HG02870 (cell line): ENCODE data around the gene HMGN1.
"Not testable (repeated sequence)": the region's sequence is repeated elsewhere in the genome, so short reads cannot be mapped to it uniquely, and the experiment has no call there.

Source experiments
- ATAC-seq: cut with Tn5 transposase; IDR thresholded peaks from one replicate; pipeline ENCODE4 v1.9.1; 2021; ENCODE audit warnings: mild to moderate bottlenecking, moderate library complexity; ENCODE audit not compliant: unreplicated experiment

Gene HMGN1, protein sequence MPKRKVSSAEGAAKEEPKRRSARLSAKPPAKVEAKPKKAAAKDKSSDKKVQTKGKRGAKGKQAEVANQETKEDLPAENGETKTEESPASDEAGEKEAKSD

DNA sequence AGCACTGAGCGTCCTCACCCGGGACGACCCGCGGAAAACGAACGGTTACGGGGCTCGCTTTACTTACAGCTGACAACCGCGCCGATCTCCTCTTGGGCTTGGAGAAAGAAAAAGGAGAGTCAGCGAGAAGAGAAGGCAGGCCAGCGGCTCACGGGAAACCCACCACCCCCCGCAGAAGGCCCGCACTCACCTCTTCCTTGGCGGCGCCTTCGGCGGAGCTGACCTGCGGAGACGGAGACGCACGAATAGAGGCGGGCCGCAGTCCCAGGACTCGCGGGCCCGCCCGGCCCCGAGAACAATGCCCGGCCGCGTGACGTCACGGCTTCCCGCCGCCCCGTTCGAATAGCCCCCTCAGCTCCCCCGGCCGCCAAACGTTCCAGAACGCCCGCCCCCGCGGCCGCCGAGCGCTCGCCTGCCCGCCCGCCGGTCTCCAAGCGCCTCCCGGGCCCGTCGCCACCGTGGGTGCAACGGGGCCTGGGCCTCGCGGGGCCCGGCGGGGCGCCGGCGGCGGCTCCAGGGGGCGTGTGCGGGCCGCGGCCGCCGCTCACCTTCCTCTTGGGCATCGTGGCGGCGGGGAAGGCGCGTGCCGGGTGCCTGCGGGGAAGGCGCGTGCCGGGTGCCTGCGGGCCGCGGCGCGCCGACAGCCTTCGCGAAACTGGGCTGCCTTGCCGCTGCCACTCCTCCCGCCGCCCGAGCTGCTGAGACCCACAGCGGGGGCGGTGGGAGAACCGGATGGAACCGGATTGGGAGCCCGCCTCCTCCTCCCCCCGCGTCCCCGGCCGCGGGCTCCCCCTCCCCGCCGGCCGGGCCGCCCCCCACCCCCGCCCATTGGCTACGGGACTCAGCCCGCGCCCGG lies at the start of gene HMGN1:
TSS of gene HMGN1 (minus strand) at position 734 of the 856 bp plus-strand sequence. CDS start at position 563, 171 bp downstream.
- peak; percentile 47 for ATAC-seq

DNA sequence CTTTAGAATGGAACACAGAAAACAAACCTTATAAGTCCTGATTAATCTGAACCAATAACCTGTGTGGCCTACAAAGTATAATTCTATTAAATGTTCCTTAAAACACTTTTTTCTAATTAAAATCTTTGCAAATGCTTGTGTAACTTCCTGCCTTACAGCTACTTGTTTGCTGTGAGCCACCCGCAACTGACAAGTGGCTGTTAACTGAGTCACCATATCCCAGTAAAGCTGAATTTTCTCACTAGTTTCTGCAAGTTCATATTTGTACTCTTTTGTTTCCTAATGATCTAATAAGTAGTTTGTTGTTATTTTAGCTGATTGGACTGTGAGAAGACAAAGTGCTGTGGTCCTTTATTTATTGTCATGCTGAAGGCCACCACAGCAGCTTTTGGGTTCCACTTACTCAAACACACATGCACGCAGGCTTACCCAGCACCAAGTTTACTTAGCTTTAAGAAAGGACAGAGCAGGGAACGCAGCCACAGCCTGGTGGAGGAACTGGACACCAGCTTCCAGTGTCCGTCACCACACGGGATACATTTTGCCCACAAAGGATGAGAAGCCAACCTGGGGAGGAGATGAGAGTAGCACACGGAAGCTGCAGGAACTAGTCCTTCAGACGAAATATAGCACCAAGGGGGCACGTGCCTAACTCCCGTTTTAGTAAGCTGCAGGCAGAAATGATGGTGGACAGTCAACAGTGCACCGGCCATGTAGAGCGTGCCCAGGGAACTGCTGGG lies 48.9 kb upstream of the HMGN1 start:
- ATAC-seq, result no peak

DNA sequence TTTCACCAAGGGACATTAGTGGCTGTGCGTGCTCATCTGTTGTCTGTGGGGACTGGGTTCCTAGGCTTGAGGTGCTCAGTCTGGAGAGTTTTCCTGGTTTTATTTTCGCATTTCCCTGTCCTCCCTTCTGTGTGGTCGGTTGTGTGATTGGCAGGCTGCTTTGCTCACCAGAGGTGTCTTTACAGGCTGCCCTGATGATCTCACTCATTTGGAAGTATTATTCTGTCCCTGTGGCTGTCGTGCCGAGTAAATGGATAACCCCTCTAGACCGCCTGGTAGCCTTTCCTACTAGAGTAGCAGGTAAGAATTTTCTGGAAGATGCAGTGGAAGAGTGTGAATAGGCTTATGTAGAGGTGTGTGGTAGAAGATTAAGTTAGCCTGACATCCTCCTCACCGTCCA lies 44.1 kb upstream of the HMGN1 start:
- no peak for ATAC-seq

DNA sequence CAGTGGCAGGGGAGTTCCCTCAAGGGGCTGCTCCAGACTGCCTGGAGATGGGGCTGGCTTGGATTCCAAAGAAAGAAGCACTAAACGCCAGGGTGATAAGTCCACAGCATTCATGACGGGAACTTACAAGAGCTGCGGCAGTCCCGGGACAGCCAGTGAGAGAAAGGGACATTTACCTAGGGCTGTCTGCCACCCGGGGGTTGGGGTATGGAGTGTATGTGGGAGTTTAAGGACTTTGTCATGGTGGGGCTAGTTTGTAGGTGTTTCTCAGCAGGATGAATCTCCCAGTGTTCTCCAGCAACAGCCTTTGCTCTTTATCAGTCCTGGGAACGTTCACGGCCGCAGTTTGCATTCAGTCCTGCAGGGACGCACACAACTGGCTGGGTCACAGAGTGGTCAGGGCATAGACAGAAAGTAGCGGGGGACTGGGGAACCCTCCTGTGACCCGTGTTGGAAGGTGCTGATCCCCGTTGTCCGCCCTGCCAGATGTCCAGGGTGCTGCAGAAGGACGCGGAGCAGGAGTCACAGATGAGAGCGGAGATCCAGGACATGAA lies 41.4 kb upstream of the HMGN1 start:
- no peak for ATAC-seq

DNA sequence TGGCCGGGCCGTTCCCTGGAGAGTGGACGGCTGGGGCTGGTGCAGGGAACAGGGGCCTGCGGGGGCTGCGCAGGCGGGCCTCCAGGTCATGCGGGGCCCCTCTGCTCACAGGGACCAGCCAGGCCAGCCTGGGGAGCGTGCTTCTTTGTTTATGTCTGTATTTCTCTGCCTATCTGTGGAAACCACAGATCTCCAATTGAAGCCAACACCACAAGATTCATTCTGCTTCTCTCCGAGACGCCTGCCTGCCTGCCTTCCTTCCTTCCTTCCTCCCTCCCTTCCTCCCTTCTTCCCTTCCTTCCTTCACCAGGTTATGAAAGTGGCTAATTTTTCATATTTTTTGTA lies 39.9 kb upstream of the HMGN1 start:
- ATAC-seq, result peak; percentile 11

DNA sequence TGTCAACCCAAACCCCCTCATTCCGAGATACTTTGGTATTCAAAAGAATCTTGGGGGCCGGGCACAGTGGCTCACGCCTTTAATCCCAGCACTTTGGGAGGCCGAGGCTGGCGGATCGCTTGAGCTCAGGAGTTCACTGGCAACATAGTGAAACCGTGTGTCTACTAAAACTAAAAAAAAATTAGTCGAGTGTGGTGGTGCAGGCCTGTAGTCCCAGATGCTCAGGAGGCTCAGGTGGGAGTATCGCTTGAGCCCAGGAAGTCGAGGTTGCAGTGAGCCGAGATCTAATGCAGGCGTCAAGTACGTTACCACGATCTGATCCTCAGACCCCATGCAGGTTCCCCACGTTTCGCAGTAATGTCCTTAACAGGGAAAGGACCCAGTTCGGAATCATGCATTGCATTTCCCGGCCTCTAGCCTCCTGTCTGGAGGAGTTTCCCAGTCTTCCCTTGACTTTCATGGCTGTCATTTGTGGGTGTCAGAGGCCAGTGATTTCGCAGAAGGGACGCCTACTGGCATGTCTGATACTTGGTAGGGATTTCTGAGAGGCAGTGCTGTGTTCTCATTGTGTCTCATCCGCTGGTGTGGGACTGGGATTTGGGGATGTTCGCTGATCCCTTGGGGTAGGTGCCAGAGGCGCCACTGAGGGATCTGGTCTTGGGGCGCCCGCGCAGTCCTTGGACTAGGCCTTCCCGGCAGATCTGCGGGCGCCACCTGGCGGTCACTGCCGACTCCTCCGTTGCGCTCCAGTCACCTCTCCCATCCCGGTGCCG lies 39.3 kb upstream of the HMGN1 start:
- peak; percentile 76 for ATAC-seq

DNA sequence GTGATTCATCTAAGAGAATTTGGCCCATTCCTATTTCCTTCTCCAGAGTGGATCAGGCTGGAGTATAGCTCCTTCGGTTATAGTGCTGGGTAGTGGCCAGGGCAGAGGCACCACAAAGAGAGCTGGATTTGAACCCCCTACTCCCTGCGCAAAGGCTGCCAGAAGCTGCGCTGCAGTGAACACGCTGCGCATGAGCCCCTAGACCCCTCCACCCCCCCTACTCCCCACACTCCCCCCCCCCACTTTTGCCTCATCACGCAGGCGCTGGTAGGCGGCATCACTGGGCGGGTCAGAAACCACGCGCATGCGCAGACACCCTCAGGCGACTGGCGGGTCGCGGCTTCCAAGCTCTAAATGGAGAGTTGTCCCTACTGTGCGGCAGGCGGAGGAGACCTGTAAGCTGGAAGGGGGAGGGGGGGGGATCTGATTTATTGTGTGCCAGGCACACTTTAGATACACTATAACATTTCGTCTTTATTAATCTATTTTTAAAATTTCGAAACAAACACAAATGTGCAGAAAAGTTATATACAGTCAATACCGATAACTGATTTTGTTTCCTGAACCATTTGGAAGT lies 38.7 kb upstream of the HMGN1 start:
- ATAC-seq, result no peak

DNA sequence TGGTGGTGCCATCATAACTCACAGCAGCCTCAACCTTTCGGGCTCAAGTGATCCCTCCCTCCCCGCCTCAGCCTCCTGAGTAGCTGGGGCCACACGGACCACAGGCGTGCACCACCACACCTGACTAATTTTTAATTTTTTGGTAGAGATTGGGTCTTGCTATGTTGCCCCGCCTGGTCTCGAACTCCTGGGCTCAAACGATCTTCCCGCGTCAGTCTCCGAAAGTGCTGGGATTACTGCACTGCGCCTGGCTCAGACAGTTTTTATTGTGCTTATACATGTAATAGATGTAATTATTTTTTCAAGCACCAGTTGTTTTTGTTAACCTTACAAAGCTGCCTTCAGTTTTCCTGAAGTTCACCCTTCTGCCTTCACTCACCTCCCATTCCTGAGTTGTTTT lies 38.0 kb upstream of the HMGN1 start:
- ATAC-seq, result no peak

DNA sequence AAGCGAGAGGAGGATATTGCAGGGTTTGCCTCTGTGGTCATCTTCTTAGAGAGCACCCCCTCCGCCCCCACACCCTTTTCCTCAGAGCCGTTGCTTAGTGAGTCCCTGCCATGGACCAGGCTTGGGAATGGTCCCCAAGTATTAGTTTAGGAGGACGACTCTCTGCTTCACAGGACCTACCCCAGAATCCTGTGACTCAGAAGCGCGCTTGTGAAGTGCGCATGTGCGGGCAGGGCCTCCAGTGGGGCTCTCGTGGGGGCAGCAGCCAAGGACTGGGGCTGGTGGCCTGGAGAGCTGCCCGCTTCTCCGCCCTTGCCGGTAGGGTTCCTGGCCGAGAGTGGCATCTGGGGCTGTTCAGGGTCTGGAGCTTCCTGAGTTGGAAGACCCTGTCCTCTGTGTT lies 37.3 kb upstream of the HMGN1 start:
- ATAC-seq, result no peak

DNA sequence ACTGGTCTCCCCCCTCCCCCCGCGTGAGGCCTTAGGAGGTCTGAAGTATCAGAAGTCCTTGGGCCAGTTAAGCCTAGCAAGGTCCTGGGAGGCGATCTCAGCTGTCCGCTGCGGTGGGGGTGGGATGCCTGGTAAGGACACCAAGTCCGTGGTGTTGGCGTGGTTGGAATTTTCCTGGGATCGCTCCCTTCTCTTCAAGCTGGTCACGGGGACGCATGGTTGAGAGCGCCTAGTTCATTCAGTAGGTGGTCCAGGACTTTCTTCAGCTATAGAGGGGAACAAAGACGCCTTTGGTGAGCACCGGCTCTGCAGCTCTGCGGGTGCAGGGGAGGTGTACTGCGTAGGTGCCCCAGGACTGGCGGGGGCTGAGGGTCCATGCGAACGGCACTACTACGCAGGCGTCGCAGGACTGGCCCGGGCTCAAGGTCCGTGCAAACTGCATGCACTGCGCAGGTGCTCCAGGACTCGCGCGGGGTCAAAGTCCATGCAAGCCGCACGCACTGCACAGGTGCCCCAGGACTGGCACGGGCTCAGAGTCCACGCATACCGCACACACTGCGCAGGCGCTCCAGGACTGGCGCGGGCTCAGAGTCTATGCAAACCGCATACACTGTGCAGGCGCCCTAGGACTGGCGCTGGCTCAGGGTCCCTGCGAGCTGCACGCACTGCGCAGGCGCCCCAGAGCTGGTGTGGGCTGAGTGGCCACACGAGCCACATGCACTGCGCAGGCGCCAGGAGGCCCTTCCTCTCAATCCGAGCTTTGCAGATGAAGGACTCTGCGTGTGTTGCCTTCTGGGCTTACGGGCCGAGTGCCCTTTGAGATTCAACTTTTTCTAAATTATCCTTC lies 36.6 kb upstream of the HMGN1 start:
- peak; percentile 31 for ATAC-seq

DNA sequence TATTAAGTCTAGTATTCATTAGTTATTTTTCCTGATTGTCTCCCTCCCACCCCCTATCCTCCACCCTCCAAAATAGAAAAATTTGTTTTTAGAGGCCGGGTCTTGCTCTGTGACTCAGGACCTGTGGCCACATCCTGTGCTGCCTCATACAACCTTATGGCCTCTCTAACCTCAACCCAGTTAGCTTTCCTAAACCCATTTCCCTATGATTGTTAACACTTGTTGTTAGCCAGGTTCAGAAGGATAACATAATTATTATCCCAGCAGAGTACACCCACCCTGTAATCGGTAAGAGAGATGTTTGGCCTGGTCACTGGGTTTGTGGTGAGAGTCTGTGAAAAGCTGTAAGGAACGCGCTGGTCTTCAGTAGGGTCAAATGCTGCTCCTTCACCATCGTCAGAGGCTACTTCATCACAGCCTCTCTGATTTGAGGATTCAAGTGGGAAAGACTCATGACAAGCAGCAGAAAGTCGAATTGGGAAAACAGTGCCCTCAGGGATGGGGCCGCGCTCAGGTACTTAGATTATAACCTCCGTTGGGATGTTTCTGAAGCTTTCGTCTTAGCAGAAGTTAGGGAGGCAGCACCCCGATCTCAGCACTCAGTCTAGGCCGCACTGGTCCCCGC lies 35.9 kb upstream of the HMGN1 start:
- ATAC-seq, result no peak

DNA sequence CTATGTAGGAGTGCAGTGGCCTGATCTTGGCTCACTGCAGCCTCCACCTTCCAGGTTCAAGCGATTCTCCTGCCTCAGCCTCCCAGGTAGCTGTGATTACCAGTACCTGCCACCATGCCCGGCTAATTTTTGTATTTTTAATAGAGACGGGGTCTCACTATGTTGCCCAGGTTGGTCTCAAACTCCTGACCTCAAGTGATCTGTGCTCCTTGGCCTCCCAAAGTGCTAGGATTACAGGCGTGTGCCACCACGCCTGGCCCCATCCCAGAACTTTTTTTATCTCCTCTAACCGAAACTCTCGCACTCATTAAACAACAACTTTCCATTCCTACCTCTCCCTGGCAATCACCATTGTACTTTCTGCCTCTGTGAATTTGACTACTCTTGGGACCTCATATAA lies 33.2 kb upstream of the HMGN1 start:
- ATAC-seq, result not testable (repeated sequence)

DNA sequence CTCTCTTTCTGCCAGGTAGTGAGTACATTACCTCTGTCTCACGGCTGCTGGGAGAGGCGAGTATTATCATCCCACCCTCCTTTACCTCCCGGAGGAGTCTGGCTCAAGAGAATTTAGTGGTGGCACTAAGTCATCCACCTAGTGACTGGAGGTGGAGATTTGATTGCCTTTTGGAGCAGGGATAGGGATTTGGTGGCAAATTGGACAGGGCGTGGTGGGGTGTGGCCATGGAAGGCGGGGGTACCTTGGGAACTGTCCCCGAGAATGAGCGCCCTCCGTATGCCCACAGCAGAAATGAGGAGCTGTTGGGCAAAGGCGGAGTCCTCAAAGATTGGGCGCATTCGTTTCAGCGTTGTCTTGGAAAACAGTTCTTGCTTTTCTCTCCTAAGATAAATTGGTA lies 32.1 kb upstream of the HMGN1 start:
- ATAC-seq, result no peak

DNA sequence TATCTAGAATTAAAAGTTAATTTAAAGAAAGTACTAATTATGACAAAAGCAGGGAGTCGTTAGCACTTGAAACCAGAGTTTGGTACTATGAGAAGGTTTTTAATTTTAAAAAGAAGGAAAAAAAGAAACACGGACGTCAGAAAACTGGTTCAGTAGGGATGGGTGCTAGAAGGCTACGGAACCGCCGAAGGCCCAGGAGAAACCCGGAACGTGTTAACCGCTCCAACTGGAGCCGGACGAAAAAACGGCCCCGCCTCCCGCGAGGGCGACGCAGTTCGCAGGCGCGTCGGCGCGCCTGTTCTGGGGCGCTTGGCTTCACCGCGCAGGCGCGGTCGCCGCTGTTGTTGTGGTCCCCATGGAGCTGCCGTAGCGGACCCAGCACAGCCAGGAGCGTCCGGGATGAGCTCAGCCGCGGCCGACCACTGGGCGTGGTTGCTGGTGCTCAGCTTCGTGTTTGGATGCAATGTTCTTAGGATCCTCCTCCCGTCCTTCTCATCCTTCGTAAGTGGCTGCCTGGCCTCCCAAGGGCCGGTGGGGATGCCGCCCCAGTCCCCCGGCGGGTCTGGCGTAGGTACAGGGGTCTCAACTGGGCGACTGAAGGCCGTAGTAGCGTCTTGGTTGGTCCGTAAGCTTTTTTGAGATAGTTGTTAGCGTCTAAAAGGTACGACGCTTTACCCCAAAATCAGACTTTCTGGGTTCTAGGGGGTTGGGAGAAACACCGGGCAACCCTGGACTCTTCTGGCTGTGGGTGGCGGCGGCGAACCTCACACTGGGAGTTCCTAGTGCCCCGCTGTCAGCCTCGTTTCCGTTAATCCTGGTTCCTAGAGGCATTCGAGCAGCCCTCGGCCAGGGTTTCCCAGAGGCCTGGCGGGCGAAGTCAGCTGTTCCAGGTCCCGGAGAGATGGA lies 31.4 kb upstream of the HMGN1 start:
- peak; percentile 94 for ATAC-seq

DNA sequence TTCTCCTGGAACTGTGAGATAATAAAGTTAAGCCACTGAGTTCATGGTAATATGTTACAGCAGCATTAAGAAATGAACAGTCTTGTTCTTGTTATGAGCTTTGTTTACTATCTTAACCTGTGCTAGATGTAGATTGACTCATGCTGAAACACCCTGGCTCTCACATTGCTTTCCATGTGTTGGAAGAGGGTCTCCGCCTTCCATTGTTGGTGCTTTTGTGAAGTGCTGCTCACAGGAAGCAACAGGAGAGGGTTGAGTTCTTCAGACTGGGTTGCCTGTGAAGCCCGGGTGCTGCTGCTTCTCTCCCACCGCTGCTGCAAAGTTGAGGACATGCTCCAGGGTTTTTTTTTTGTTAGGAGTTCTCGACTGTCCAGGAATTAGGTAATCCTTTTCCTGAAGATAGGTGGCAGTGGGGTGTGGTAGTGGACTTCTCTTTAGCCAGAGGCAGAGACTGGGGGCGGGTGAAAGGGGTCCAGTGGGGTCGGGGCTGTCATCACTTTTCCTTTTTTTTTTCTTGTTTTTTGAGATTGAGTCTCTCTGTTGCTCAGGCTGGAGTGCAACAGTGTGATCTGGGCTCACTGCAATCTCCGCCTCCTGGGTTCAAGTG lies 28.7 kb upstream of the HMGN1 start:
- no peak for ATAC-seq

DNA sequence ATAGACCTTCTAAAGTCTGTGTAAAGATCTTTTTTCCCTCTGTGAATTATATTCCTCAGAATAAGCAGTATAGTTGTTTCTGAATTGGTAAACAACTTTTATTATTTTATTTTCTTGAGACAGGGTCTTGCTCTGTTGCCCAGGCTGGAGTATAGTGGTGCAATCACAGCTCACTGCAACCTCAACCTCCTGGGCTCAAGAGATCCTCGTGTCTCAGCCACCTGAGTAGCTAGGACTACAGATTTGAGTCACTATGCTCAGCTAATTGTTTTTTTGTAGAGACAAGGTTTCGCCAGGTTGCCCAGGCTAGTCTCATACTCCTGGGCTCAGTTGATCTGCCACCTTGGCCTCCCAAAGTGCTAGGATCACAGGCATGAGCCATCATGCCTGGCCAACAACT lies 26.6 kb upstream of the HMGN1 start:
- ATAC-seq, result no peak

DNA sequence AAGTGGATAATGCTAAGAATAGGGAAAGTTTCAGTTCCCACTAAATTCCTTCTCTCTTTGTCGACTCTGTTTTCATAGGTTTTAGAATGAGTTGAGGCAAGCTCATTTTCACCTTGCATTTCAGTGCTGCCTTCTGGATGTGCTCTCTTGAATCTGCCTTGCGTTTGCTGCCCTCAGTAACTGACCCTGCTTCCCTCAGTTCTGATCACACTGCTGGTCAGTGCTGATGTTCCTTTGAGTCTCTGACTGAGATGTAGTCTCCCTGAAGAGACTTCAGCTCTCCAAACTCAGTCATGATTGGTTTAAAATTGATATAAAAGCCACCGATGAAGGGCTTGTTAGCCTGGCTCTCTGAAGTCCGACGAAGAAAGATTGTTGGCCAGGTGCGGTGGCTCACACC lies 25.2 kb upstream of the HMGN1 start:
- no peak for ATAC-seq

DNA sequence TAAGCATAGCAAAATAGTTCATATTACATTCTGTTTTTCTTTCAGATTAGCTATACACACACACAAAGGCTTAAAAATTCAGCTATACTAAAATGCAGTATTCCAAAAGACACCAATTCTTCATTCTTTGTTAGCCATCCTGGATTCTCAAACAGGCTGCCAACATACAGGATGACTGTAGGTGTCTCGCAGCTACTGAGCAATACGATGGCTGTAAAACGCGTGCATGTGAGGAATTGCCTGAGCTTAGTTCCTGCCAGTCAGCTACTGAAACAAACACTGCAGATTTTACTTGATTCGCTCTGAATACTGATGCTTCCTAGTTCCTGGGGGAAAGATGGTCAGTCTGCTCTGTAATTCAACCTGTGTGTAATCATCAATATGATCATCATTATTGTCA lies 24.7 kb upstream of the HMGN1 start:
- ATAC-seq, result no peak
